ENCODE data around the gene UPK1A.
"Not testable (repeated sequence)": the region's sequence is repeated elsewhere in the genome, so short reads cannot be mapped to it uniquely, and the experiment has no call there.

Gene UPK1A

GRCh38 chr19:35644987-35645679 is 21.2 kb upstream of the UPK1A start:
- peak; percentile 61 for DNase-seq

DNA sequence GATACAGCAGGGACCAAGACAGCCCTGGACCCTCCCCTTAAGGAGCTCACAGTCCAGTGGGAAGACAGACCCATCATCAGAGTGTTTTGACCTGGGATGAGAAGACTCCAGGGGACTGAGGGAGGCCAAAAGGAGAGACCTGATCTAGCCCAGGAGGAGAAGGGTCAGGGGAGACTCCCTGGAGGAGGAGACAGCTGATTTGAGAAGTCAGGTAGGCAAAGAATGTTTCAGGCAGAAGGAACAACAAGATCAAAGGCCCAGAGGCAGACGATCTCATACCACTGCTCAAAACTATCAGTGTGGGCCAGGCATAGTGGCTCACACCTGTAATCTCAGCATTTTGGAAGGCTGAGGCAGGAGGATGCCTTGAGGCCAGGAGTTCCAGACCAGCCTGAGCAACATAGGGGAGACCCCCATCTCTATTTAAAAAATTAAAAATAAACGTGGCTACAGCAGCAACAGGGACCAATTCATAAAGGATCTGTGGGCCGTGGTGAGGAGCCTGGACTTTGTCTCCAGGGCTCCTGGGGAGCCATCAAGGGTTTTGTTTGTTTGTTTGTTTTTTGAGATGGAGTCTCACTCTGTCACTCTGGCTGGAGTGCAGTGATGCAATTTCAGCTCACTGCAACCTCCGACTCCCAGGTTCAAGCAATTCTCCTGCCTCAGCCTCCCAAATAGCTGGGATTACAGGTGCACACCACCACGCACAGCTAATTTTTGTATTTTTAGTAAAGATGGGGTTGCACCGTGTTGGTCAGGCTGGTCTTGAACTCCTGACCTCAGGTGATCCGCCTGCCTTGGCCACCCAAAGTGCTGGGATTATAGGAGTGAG is 20.4 kb upstream of the UPK1A start:
- DNase-seq, result no peak

DNA sequence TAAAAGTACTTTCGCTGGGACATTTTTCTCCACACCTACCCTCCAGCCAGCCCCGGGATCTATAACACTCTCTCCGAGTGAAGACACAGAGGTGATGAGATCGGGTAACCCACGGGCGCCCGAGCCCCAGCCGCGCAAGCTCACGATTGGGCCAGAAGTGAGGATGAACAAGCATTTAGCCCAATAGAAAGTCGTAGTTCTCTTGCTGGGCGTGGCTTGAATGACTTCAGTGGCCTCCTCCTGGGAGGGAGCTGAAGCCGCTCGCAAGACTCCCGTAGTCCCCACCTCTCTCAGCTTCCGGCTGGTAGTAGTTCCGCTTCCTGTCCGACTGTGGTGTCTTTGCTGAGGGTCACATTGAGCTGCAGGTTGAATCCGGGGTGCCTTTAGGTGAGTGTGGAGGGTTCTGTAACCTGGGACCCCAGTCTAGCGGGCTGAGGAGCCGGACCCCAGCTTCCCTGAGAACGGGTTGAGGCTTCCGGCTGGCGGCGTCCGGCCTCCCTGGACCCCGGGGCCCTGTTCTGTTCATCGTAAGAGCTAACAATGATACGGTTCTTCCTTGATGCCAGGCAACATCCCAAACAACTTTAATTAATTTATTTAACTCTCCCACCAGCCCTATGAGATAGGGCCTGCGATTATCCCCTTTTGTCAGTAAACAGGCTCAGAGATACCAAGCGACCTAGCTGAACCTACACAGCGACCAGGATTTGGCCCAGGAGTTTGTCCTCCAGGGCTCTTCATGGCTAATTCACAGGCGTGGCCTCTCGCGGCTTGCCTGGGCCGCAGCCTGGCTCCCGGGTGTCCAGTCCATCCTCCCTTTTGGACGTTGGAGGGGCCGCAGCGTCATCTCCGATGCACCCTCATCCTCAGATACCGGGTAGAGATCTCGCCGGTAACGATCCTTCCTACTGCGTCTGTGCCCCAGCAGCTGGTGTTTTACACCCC is 18.0 kb upstream of the UPK1A start, which contains the start of gene COX6B1:
Gene COX6B1, plus strand, starts transcription at position 307 of the 945 bp plus-strand sequence. CDS start 2,921 bp downstream, outside the sequence.
- peak; percentile 98 for DNase-seq

GRCh38 chr19:35650581-35650980 is 15.7 kb upstream of the UPK1A start:
- DNase-seq, result no peak

GRCh38 chr19:35654828-35655227 is 11.5 kb upstream of the UPK1A start:
- not testable (repeated sequence) for DNase-seq

GRCh38 chr19:35655600-35655999 is 10.7 kb upstream of the UPK1A start:
- no peak for DNase-seq

GRCh38 chr19:35656700-35657099 is 9.6 kb upstream of the UPK1A start:
- DNase-seq, result no peak

GRCh38 chr19:35657904-35658700 is 8.2 kb upstream of the UPK1A start:
- DNase-seq, result no peak

GRCh38 chr19:35661995-35662340 is 4.3 kb upstream of the UPK1A start:
- no peak for DNase-seq

GRCh38 chr19:35663981-35664380 is 2.3 kb upstream of the UPK1A start:
- no peak for DNase-seq

GRCh38 chr19:35665157-35665556 is 1.2 kb upstream of the UPK1A start:
- DNase-seq, result no peak

GRCh38 chr19:35665604-35666003 is 713 bp upstream of the UPK1A start:
- DNase-seq, result no peak

DNA sequence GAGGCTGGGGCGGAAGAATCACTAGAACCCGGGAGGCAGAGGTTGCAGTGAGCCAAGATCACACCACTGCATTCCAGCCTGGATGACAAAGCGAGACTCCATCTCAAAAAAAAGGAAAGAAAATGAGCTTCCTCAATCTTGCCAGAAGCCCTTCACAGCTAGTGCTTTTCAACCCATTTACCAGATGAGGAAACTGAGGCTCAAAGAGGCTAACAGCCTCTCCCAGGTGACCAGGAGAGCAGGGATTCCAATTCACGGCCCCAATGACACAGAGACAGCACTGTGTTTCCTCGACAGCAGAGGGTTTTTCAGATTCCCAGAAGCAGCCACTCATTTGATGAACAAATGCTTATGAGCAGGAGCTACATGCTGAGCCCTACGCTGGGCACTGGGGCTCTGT is 3.2 kb downstream of the UPK1A start:
- no peak for DNase-seq

DNA sequence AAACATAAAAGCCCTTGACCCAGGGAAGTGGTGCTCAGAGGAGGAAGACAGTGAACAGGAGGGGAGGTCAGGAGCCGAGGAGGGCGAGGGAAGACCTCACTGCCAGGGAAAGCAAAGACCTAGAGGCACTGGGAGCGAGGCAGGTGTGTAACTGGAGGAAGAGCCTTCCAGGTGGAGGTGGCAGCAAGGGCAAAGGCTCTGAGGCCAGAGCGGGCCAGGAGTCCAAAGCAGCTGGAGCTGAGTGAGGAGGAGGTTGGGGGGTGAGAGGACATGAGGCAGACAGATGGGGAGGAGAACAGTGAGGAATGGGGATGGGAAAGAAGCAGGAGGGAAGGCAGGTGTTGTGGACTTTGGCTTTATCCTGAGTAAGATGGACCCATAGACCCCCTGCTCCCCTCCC is 3.7 kb downstream of the UPK1A start:
- no peak for DNase-seq

DNA sequence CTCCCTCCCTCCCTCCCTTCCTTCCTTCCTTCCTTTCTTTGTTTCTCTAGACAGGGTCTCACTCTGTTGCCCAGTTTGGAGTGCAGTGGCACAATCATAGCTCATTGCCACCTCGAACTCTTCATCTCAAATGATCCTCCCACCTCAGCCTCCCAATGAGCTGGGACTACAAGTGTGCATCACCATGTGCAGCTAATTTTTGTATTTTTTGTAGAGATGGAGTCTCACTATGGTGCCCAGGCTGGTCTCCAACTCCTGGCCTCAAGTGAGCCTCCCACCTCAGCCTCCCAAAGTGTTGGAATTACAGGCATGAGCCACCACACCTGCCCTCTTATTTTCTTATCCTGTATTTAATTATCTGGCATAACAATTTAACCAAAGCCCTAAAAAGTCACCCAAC is 4.4 kb downstream of the UPK1A start:
- DNase-seq, result no peak

DNA sequence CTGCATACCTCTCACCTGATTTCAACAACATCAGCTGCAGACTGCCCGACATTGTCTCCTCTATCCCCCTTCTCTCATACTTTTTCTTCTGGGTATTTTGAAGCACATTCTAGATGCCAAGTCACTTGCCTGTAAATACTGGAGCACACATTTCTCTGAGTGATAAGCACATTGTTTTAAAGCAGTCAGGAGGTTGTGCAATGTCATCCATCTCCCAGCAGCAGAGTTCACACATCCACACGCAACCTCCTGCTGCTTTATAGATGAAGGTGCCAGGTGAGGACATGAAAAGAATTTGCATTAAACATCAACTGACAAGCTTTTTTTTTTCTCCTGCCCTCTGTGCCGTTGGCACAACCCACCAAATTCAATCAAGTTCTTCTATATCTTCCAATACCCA is 5.5 kb downstream of the UPK1A start:
- no peak for DNase-seq

DNA sequence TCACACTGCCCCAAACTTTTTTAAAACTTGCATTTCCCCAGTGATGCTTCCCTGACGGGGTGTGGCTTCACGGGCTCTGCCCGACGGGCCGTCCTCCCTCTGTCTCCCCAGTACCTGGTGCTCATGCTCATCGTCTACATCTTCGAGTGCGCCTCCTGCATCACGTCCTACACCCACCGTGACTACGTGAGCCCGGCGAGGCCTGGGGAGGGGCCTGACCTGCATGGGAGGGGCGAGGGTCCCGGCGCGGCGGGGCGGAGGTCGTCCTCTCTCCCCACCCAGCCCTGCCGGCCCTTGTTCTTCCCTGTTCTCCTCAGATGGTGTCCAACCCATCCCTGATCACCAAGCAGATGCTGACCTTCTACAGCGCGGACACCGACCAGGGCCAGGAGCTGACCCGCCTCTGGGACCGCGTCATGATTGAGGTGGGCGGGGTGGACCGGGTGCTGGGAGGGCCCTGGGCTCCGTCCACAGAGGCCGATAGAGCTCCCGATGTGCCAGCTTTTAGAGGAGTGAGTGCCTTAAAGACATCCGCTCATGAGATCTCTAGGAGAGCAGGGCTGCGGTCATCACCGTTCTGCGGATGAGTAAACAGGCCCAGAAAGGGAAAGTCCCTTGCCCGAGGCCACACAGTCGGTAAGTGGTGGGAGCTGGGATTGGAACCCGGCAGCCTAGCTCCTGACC is 6.9 kb downstream of the UPK1A start:
- DNase-seq, result no peak

DNA sequence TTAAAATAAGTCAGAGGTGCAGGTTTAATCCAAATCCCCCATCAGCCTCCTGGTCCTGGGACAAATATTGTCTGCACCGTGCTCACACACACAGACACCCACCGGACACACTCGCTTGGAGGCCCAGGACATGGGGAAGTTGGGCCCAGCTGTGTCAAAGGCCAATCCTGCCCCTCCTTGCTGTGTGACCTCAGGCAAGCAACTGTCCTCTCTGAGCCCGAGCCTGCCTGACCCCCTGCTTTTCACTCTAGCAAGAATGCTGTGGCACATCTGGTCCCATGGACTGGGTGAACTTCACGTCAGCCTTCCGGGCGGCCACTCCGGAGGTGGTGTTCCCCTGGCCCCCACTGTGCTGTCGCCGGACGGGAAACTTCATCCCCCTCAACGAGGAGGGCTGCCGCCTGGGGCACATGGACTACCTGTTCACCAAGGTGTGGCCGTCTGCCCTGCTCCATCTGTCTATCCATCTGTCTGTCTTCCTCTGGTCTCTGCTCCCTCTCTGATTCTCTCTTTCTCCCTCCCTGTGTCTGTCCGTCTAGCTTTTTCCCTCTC is 9.3 kb downstream of the UPK1A start:
- no peak for DNase-seq

DNA sequence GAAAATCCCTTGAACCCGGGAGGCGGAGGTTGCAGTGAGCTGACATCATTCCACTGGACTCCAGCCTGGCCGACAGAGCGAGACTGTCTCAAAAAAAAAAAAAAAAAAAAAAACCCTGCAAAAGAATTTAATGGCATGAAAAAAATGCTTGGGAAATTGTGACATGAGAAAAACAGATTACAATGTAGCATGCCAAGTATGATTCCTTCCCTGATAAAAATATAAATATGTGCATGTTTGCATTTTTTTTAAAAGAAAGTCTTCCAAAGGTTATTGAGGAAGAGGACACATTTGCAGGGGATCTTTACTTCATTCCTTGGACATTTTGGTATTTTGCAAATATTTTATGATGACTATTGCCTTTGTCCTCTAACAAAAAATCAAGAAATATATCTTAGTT is 23.5 kb downstream of the UPK1A start:
- DNase-seq, result no peak

- not testable (repeated sequence) for DNase-seq
These were observed 24.8 kb downstream of the UPK1A start for GRCh38 chr19:35691106-35691505.

- DNase-seq, result no peak
These were observed 25.7 kb downstream of the UPK1A start for GRCh38 chr19:35692010-35692409.

Data from NCI-H510A treated with DMSO at 0.1 percent for 48 hours (cell line).